Measurements from ENCODE around the gene SPDL1.

GRCh38 chr5:169634606-169635005 lies 51.0 kb downstream of the SPDL1 start:
- TF ChIP-seq, protein P1, sequence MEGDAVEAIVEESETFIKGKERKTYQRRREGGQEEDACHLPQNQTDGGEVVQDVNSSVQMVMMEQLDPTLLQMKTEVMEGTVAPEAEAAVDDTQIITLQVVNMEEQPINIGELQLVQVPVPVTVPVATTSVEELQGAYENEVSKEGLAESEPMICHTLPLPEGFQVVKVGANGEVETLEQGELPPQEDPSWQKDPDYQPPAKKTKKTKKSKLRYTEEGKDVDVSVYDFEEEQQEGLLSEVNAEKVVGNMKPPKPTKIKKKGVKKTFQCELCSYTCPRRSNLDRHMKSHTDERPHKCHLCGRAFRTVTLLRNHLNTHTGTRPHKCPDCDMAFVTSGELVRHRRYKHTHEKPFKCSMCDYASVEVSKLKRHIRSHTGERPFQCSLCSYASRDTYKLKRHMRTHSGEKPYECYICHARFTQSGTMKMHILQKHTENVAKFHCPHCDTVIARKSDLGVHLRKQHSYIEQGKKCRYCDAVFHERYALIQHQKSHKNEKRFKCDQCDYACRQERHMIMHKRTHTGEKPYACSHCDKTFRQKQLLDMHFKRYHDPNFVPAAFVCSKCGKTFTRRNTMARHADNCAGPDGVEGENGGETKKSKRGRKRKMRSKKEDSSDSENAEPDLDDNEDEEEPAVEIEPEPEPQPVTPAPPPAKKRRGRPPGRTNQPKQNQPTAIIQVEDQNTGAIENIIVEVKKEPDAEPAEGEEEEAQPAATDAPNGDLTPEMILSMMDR (IDR thresholded peaks at IDR 0.05), result no peak
- TF ChIP-seq POLR2A (IDR thresholded peaks at IDR 0.05), result no peak

Measured in Peyer's patch (tissue), 4 donors.